Measurements from ENCODE around the gene F2.

The F2 gene

GRCh38 chr11:46721286-46721685 is 2.3 kb downstream of the F2 start:
- no peak overlapping the region for H3K4me3 Mint-ChIP-seq
- no peaks in the 10 kb centered on the region for H3K36me3 Mint-ChIP-seq
- H3K27ac Mint-ChIP-seq: no peak overlapping the region
- no peaks in the 10 kb centered on the region for H3K9me3 Mint-ChIP-seq
- H3K4me1 Mint-ChIP-seq: no peaks in the 10 kb centered on the region
- ATAC-seq: no peak
- H3K27me3 Mint-ChIP-seq: peaks cover 9% of the 10 kb centered on the region

GRCh38 chr11:46722566-46723358 is 3.7 kb downstream of the F2 start:
- H3K27ac Mint-ChIP-seq: no peak overlapping the region
- H3K36me3 Mint-ChIP-seq: no peaks in the 10 kb centered on the region
- H3K27me3 Mint-ChIP-seq: peaks cover 9% of the 10 kb centered on the region
- no peaks in the 10 kb centered on the region for H3K9me3 Mint-ChIP-seq
- H3K4me1 Mint-ChIP-seq: no peaks in the 10 kb centered on the region
- H3K4me3 Mint-ChIP-seq: no peak overlapping the region
- no peak for ATAC-seq

GRCh38 chr11:46723359-46723680 is 4.3 kb downstream of the F2 start:
- Mint-ChIP-seq H3K27me3 (peaks cover 9% of the 10 kb centered on the region), H3K4me1 (no peaks in the 10 kb centered on the region), H3K36me3 (no peaks in the 10 kb centered on the region), H3K9me3 (no peaks in the 10 kb centered on the region), H3K27ac (no peak overlapping the region), H3K4me3 (no peak overlapping the region)
- ATAC-seq: no peak

DNA sequence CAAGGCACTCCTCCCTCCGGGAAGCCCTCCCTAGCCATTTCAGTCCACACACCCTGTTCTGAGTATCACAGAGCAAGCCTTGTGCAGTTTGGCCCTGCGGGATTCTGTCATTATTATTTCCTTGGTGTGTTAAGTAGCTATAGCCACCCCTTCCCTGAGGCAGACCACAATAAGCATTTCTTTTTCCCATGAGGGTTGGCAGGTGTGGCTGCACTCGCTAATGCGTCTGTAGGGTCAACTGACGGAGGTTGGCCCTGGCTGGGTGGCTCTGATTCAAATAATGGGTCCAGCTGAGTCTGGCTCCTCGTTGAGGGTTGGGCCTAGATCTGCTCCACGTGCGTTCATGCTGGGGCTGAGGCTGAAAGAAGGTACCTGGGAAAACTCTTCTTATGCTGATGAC is 5.1 kb downstream of the F2 start:
- H3K9me3 Mint-ChIP-seq: no peaks in the 10 kb centered on the region

GRCh38 chr11:46725338-46726205 is 6.6 kb downstream of the F2 start:
- no peaks in the 10 kb centered on the region for H3K9me3 Mint-ChIP-seq
- no peak for ATAC-seq
- H3K4me3 Mint-ChIP-seq: no peak overlapping the region
- peaks cover 9% of the 10 kb centered on the region for H3K27me3 Mint-ChIP-seq
- H3K27ac Mint-ChIP-seq: no peak overlapping the region
- no peaks in the 10 kb centered on the region for H3K4me1 Mint-ChIP-seq
- no peaks in the 10 kb centered on the region for H3K36me3 Mint-ChIP-seq

More for the DNA sequence above, 5.1 kb downstream of the F2 start:
- H3K27me3 Mint-ChIP-seq: peaks cover 9% of the 10 kb centered on the region
- no peak for ATAC-seq
- H3K4me1 Mint-ChIP-seq: no peaks in the 10 kb centered on the region
- H3K27ac Mint-ChIP-seq: no peak overlapping the region
- H3K36me3 Mint-ChIP-seq: no peaks in the 10 kb centered on the region
- no peak overlapping the region for H3K4me3 Mint-ChIP-seq

DNA sequence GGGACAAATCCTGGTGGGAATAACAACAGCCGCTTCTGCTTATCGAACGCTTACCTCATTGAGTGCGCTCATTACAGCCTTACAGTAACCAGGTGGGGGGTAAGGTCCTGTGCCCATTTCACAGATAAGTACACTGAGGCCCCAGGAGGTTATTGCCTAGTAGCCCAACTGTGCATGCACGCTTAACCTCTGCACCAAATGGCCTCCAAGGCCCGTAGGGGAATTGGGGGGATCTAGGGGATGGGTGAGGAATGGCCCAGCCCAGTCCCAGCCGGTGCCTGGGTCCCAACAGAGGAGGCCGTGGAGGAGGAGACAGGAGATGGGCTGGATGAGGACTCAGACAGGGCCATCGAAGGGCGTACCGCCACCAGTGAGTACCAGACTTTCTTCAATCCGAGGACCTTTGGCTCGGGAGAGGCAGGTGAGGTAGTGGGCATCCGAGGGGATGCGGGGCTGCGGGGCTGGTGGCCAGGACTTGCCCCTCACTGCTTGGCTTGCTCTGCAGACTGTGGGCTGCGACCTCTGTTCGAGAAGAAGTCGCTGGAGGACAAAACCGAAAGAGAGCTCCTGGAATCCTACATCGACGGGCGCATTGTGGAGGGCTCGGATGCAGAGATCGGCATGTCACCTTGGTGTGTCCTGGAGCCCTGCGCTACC is 7.3 kb downstream of the F2 start:
- H3K9me3 Mint-ChIP-seq: no peaks in the 10 kb centered on the region
- H3K4me3 Mint-ChIP-seq: no peak overlapping the region
- no peaks in the 10 kb centered on the region for H3K36me3 Mint-ChIP-seq
- H3K27ac Mint-ChIP-seq: no peak overlapping the region
- H3K27me3 Mint-ChIP-seq: peaks cover 9% of the 10 kb centered on the region
- no peak for ATAC-seq
- H3K4me1 Mint-ChIP-seq: no peaks in the 10 kb centered on the region

- Mint-ChIP-seq H3K4me1 (no peaks in the 10 kb centered on the region), H3K27me3 (peaks cover 2% of the 10 kb centered on the region), H3K36me3 (no peaks in the 10 kb centered on the region), H3K4me3 (no peak overlapping the region), H3K27ac (no peak overlapping the region), H3K9me3 (no peaks in the 10 kb centered on the region)
- ATAC-seq: no peak
Observed at GRCh38 chr11:46727952-46728658, 9.1 kb downstream of the F2 start.

DNA sequence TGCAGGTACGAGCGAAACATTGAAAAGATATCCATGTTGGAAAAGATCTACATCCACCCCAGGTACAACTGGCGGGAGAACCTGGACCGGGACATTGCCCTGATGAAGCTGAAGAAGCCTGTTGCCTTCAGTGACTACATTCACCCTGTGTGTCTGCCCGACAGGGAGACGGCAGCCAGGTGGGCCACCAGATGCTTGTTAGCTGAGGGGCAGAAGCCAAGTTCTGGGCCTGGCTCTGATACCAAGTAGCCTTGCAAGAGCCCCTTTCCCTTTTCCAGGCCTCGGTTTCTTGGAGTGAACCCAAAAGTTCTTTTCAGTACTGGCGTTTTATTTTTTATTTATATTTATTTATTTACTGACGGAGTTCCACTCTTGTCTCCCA is 9.6 kb downstream of the F2 start:
- ATAC-seq: no peak
- H3K4me1 Mint-ChIP-seq: no peaks in the 10 kb centered on the region
- no peak overlapping the region for H3K27ac Mint-ChIP-seq
- H3K9me3 Mint-ChIP-seq: no peaks in the 10 kb centered on the region
- H3K36me3 Mint-ChIP-seq: no peaks in the 10 kb centered on the region
- no peaks in the 10 kb centered on the region for H3K27me3 Mint-ChIP-seq
- no peak overlapping the region for H3K4me3 Mint-ChIP-seq

DNA sequence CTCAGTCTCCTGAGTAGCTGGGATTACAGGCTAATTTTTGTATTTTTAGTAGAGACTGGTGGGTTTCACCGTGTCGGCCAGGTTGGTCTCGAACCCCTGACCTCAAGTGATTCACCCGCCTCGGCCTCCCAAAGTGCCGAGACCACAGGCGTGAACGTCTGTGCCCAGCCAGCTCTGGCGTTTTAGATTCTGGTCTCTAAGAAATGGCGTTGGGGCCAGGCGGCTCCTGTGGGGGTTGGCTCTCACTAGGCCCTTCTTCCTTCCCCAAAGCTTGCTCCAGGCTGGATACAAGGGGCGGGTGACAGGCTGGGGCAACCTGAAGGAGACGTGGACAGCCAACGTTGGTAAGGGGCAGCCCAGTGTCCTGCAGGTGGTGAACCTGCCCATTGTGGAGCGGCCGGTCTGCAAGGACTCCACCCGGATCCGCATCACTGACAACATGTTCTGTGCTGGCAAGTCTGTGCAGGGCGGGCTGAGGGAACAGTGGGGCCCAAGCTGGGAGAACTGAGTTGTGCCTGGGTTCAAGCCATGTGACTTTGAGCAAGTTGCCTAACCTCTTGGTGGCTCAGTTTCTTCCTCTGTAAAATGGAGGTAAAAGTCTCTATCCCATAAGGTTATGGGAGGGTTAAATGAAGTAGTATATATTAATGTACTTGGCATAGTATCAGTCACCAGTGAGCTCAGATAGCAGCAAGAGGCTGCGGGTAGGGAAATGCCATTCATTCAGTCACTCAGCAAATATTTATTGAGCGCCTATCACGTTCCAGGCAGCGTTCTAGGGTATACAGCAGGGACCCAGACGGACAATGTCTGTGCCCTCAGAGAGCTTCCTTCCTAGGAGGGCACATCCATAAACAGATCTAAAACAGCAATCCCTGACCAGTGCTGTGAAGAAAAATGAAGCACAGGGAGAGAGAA is 10.4 kb downstream of the F2 start:
- H3K27ac Mint-ChIP-seq: no peak overlapping the region
- no peaks in the 10 kb centered on the region for H3K27me3 Mint-ChIP-seq
- no peaks in the 10 kb centered on the region for H3K36me3 Mint-ChIP-seq
- H3K9me3 Mint-ChIP-seq: no peaks in the 10 kb centered on the region
- H3K4me3 Mint-ChIP-seq: no peak overlapping the region
- ATAC-seq: no peak
- no peaks in the 10 kb centered on the region for H3K4me1 Mint-ChIP-seq

DNA sequence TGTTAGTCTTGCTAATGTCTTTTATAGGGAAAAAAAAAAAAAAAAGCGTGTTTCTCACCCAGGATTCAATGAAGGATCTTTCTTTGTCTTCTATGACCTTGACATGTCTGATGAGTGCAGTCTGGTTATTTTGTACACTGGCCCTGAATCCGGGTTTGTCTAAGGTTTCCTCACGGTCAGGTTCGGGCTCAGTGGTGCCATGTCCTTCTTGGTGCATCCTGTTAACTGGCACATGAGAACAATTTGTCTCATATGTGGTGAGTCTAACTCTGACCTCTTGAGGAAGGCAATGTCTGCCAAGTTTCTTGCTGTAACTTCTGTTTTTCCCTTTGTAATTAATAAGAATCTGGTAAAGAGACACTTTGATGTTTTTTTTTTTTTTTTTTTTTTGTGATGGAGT is 12.5 kb downstream of the F2 start:
- no peaks in the 10 kb centered on the region for H3K9me3 Mint-ChIP-seq
- ATAC-seq: no peak
- no peak overlapping the region for H3K4me3 Mint-ChIP-seq
- H3K27ac Mint-ChIP-seq: no peak overlapping the region
- no peaks in the 10 kb centered on the region for H3K27me3 Mint-ChIP-seq
- no peaks in the 10 kb centered on the region for H3K36me3 Mint-ChIP-seq
- no peaks in the 10 kb centered on the region for H3K4me1 Mint-ChIP-seq

DNA sequence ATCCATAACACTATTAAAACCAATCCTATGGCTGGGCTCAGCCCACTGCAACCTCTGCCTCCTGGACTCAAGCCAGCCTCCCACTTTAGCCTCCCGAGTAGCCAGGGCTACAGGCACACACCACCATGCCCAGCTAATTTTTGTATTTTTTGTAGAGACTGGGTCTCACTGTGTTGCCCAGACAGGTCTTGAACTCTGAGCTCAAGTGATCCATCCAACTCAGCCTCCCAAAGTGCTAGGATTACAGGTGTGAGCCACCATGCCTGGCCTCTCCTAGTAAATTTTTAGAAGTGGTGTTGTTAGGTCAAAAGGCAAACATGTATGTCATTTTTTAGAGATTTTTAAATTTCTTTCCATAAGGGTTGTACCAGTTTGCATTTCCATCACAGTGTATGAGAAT is 14.2 kb downstream of the F2 start:
- no peaks in the 10 kb centered on the region for H3K36me3 Mint-ChIP-seq
- no peaks in the 10 kb centered on the region for H3K4me1 Mint-ChIP-seq
- H3K9me3 Mint-ChIP-seq: no peaks in the 10 kb centered on the region
- no peaks in the 10 kb centered on the region for H3K27me3 Mint-ChIP-seq
- H3K27ac Mint-ChIP-seq: no peak overlapping the region
- H3K4me3 Mint-ChIP-seq: no peak overlapping the region
- no peak for ATAC-seq

- no peak for ATAC-seq
- H3K27ac Mint-ChIP-seq: no peak overlapping the region
- peaks cover 3% of the 10 kb centered on the region for H3K36me3 Mint-ChIP-seq
- H3K4me3 Mint-ChIP-seq: no peak overlapping the region
- H3K9me3 Mint-ChIP-seq: no peaks in the 10 kb centered on the region
- H3K4me1 Mint-ChIP-seq: no peaks in the 10 kb centered on the region
- no peaks in the 10 kb centered on the region for H3K27me3 Mint-ChIP-seq
Observed at GRCh38 chr11:46736146-46736545, 17.1 kb downstream of the F2 start.

DNA sequence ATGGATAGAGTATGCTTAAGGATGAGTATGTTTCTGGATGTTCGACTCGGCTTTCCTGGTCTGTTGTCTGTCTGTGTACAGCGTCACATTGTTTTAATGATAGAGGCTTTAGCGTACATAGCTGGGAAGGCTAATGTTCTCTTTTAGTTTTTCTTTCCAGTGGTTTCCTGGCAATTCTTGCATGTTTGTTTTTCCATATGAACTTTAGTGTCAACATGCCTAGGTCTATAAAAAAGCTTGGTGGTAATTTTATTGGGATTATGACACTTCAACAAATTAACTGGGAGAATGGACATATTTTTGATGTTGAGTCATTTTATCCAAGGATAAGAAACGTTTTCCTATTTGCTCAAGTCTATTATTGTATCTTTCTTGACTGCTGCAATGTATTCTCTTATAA is 17.6 kb downstream of the F2 start:
- H3K27me3 Mint-ChIP-seq: no peaks in the 10 kb centered on the region
- ATAC-seq: no peak
- no peak overlapping the region for H3K27ac Mint-ChIP-seq
- no peaks in the 10 kb centered on the region for H3K4me1 Mint-ChIP-seq
- peaks cover 8% of the 10 kb centered on the region for H3K36me3 Mint-ChIP-seq
- H3K9me3 Mint-ChIP-seq: no peaks in the 10 kb centered on the region
- H3K4me3 Mint-ChIP-seq: no peak overlapping the region

- H3K27me3 Mint-ChIP-seq: no peaks in the 10 kb centered on the region
- no peak for ATAC-seq
- H3K4me1 Mint-ChIP-seq: no peaks in the 10 kb centered on the region
- H3K4me3 Mint-ChIP-seq: no peak overlapping the region
- no peaks in the 10 kb centered on the region for H3K9me3 Mint-ChIP-seq
- peaks cover 19% of the 10 kb centered on the region for H3K36me3 Mint-ChIP-seq
- H3K27ac Mint-ChIP-seq: no peak overlapping the region
Observed at GRCh38 chr11:46737699-46738098, 18.7 kb downstream of the F2 start.
